Measurements from ENCODE around the gene STAT5B. TPM values are rescaled to one million over a fixed set of nuclear protein-coding genes. Genes with fewer than 3 reads are reported as not detected.

Gene STAT5B
- total RNA-seq, 1 donor from 2014 or later = 156 TPM

GRCh38 chr17:42286411-42287221, 10.4 kb upstream of the STAT5B start:
- intact Hi-C loops (cut with micrococcal nuclease) = loop anchor here (1.0 to 5.0 kb wide), 3 partner anchors 11 to 269 kb away; partner anchors contain the start of gene DNAJC7

DNA sequence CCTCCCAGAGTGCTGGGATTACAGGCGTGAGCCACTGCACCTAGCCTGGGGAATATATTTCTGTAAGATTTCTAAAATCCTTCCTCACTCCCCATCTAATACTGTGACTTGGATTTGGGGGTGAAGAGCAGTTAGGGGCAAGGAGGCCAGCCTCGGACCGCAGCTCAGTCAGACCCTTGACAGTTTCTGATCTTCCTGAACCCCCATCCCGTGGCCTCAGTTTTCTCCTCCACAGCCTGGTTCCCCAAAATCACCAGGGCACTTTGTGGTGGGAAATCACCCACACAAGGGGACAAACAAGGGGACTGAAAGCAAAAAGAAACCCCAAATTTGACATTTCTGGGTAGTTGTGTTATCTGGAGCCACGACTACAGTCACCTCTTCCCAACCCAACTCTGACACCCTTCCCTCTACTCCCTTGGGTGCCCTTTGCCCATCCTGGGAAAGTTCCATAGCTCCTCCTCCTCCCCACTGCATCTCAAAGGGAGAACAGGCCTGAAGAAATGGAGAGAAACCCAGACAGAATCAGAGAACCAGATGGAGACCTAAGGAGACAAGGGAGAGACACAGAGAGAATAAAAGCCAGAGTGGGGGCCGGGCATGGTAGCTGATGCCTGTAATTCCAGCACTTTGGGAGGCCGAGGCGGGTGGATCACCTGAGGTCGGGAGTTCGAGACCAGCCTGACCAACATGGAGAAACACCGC, 9.3 kb upstream of the STAT5B start:
- intact Hi-C loops (cut with micrococcal nuclease) = loop anchor here (5.0 kb wide), 1 partner anchor 268 kb away; the partner anchor contains the start of gene DNAJC7

DNA sequence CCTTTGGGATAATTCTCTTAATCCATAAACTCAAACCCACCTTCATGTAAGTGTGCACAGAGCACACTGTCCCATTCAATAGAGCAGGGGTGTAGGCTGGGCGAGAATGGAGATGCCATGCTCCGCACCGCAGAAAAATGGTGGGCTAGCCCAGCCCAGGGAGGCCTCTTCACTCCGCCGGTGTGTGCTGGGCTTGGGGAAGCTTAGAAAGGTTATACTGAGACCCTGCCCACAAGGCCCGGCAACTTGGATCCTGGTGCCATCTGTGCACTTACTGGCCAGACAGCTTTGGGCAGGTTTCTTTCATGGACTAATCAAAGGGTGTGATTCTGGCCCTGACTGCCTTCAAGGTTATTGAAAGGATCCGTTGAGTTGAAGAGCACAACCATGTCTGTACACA, 8.4 kb upstream of the STAT5B start:
- intact Hi-C loops (cut with micrococcal nuclease) = no loop called here

GRCh38 chr17:42284024-42284369, 7.8 kb upstream of the STAT5B start:
- intact Hi-C loops (cut with micrococcal nuclease) = no loop called here

DNA sequence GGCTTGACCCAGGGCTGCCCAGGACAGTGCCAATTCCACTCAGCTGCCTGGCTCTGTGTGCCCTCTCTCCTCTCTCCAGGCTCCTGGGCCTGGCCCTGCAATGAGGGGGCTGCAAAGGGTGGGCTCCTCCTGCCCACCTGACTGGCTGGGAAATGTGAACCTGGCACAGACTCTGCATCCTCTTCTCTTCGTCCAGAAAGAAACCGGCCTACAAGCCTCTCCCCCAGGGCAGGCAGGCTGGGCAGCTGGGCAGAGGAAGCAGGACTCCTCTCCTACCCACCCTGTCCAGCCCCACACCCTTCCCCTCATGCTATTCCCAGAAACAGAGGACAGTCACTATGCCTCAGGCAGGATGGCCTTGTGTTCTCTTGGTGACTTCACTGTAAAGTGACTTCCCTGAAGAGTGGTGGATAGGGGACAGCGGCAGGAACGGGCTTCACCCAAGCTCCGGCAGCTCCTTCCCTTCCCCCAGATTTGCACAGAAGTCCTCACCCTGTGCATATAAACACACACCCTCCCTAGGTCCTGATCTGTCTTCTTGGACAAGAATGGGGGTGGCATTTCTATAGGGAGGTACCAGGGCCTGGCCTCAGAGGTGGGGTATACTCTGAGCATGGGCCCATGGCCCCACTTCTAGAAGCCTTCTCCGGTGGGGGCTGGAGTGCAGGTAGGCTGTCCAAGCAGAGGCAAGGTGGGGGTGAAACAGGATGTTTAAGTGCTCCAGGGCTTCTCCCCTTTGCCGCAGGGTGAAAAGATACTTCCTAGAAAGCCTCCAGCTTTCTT, 7.2 kb upstream of the STAT5B start:
- intact Hi-C loops (cut with micrococcal nuclease) = no loop called here

- intact Hi-C loops (cut with micrococcal nuclease) = no loop called here
These were observed 6.4 kb upstream of the STAT5B start for GRCh38 chr17:42282478-42283080.

GRCh38 chr17:42281571-42282096, 5.4 kb upstream of the STAT5B start:
- intact Hi-C loops (cut with micrococcal nuclease) = no loop called here

- intact Hi-C loops (cut with micrococcal nuclease) = no loop called here
These were observed 3.8 kb upstream of the STAT5B start for GRCh38 chr17:42279776-42280630.

GRCh38 chr17:42277342-42277712, 1.1 kb upstream of the STAT5B start:
- intact Hi-C loops (cut with micrococcal nuclease) = no loop called here

- intact Hi-C loops (cut with micrococcal nuclease) = no loop called here
These were observed 584 bp upstream of the STAT5B start for GRCh38 chr17:42276609-42277341.

- intact Hi-C loops (cut with micrococcal nuclease) = loop anchor here (1.0 kb wide), 2 partner anchors 8 to 12 kb away; no protein-coding TSS in a partner anchor
These were observed 448 bp downstream of the STAT5B start for GRCh38 chr17:42275527-42276358.

DNA sequence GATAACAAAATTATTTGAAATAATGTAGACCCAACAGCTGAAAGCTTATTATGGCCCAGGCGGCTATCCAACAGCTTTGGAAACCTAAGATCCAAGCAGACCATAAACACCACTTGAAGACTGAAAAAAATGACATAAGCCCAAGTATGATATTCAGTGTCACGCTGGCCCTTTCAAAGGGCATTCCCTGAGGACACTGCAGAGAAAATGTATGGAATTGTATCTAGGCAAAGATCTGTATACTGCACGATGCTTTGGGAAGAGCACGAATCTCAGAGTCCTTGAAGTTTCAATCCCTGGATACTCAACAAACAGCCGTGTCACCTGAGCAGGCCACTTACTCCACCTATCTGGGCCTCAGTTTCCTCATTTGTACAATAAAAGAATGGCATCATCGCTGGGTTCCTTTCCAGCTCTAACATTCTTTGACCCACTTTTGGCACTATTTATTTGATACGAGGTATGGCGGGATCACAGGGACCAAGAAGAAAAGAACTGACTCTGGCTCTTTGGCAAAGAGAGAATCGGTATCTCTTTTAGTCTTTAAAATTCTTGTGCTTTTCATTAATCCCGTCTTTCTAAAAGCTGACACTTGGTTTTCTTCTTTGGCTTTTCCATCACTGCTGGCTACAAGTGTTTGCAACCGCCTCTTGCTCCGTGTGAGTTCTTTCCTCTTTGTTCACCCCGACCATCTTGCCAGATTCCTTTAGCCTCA, 1.2 kb downstream of the STAT5B start:
- intact Hi-C loops (cut with micrococcal nuclease) = loop anchor here (1.0 to 5.0 kb wide), 3 partner anchors 8 to 93 kb away; partner anchors contain the start of gene KCNH4

GRCh38 chr17:42274253-42274542, 2.0 kb downstream of the STAT5B start:
- intact Hi-C loops (cut with micrococcal nuclease) = loop anchor here (5.0 kb wide), 1 partner anchor 92 kb away; the partner anchor contains the start of gene KCNH4

DNA sequence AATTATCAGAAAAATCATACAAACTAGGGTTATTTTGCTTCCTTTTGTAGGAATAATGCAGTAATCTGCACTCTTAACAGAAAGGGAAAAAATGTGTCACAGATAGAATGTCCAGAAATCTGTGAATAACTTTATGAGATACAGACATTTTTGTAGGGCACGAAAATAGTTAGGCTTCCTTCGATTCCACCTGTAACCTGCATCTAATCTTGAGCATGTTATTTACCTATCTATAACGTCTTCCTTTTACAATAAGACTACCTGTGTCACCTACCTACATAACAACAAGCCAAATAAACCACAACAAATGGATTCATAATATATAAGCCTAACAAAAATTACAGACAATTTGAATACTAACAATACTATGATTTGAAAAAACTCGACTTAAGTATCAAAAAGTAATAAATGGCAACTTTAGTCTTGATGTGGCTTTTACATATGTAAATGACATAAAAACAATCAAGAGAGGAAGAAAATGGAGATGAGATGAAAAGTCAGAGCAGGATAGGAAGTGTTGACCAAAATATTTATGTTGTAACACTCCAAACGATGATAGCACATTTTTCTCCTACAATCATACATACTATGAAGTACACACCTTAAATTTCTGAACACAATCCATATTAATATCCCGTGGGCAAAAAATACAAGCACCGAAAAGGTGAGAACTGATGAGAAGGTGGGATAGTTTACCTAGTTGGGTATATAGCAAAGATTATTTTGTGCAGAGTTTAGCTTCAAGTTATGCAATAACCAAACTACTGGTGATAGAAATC, 2.5 kb downstream of the STAT5B start:
- intact Hi-C loops (cut with micrococcal nuclease) = loop anchor here (1.0 to 5.0 kb wide), 2 partner anchors 91 to 116 kb away; partner anchors contain the start of gene KCNH4

GRCh38 chr17:42272162-42272907, 3.9 kb downstream of the STAT5B start:
- intact Hi-C loops (cut with micrococcal nuclease) = loop anchor here (1.0 to 5.0 kb wide), 2 partner anchors 50 to 90 kb away; partner anchors contain the start of gene KCNH4

DNA sequence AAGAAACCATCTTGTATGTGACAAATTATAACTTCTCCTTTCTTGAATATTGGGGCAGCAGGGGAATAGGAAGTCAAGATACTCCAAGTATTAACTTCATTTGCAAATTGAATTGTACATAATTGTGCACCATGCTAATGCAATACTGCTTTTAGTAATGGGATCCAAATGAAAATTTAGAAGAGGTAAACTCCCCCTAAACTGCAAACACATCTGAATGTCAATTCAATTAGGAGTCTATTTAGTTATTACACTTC, 4.5 kb downstream of the STAT5B start:
- intact Hi-C loops (cut with micrococcal nuclease) = loop anchor here (1.0 to 5.0 kb wide), 3 partner anchors 23 to 89 kb away; partner anchors contain the start of gene KCNH4

Data from T-helper 1 cell treated with Interleukin-12 subunit alpha and Interleukin-12 subunit beta and Interleukin-4 antibody, amounts not matched to agents 30 ng/mL and 1 ng/mL, for 36 hours (primary cell).